HEK293T (cell line): ENCODE data around the gene CDH13.

Source experiments
- CTCF ChIA-PET: fragments of 350-600 bp; formaldehyde crosslinking; extraction: SDS; loops from one replicate; lab custom pipeline; 2021; ENCODE audit warnings: antibody characterized with exemption, inconsistent platforms; lab: Yijun Ruan, JAX
- POLR2A ChIA-PET: fragments of 350-600 bp; formaldehyde crosslinking; extraction: SDS; loops from one replicate; lab custom pipeline; 2020; ENCODE audit warnings: antibody characterized with exemption, inconsistent platforms; lab: Yijun Ruan, JAX
- DNase-seq: peaks from one replicate; pipeline ENCODE4 v3.0.0; 2012; ENCODE audit warnings: mixed read lengths; ENCODE audit errors: extremely low spot score
- ARNT ChIP-seq: fragments of 450-650 bp; IDR thresholded peaks from 2 replicates; pipeline ENCODE4 v1.6.1; 2017; ENCODE audit warnings: mild to moderate bottlenecking
- BHLHE40 ChIP-seq: fragments of 450-650 bp; IDR thresholded peaks from 2 replicates; pipeline ENCODE4 v1.6.1; 2016; ENCODE audit warnings: mild to moderate bottlenecking, moderate library complexity, borderline replicate concordance
- CTBP1 ChIP-seq: fragments of 450-650 bp; IDR thresholded peaks from 2 replicates; pipeline ENCODE4 v1.6.1; 2016; ENCODE audit warnings: borderline replicate concordance
- ELF4 ChIP-seq: fragments of 450-650 bp; IDR thresholded peaks from 2 replicates; pipeline ENCODE4 v1.6.1; 2017; ENCODE audit warnings: antibody characterized with exemption
- FOXA1 ChIP-seq: fragments of 450-650 bp; IDR thresholded peaks from 2 replicates; pipeline ENCODE4 v1.6.1; 2016; ENCODE audit warnings: mild to moderate bottlenecking
- FOXK2 ChIP-seq: fragments of 450-650 bp; IDR thresholded peaks from 2 replicates; pipeline ENCODE4 v1.6.1; 2016; ENCODE audit warnings: mild to moderate bottlenecking
- FOXM1 ChIP-seq: fragments of 450-650 bp; IDR thresholded peaks from 2 replicates; pipeline ENCODE4 v1.6.1; 2017; ENCODE audit warnings: mild to moderate bottlenecking, borderline replicate concordance
- HDGF ChIP-seq: fragments of 450-650 bp; IDR thresholded peaks from 2 replicates; pipeline ENCODE4 v1.6.1; 2017; ENCODE audit warnings: antibody characterized with exemption, borderline replicate concordance
- L3MBTL2 ChIP-seq: fragments of 450-650 bp; conservative IDR thresholded peaks from 2 replicates; pipeline ENCODE4 v1.6.1; 2016; ENCODE audit warnings: mild to moderate bottlenecking
- LEF1 ChIP-seq: fragments of 450-650 bp; IDR thresholded peaks from 2 replicates; pipeline ENCODE4 v1.6.1; 2017; ENCODE audit warnings: mild to moderate bottlenecking, borderline replicate concordance
- NFRKB ChIP-seq: fragments of 450-650 bp; IDR thresholded peaks from 2 replicates; pipeline ENCODE4 v1.6.1; 2016; ENCODE audit warnings: mild to moderate bottlenecking, moderate library complexity
- PKNOX1 ChIP-seq: fragments of 450-650 bp; IDR thresholded peaks from 2 replicates; pipeline ENCODE4 v1.6.1; 2016
- SP1 ChIP-seq: fragments of 450-650 bp; IDR thresholded peaks from 2 replicates; pipeline ENCODE4 v1.6.1; 2017
- SUZ12 ChIP-seq: fragments of 450-650 bp; IDR thresholded peaks from 2 replicates; pipeline ENCODE4 v1.6.1; 2016; ENCODE audit warnings: mild to moderate bottlenecking
- TARDBP ChIP-seq: fragments of 450-650 bp; IDR thresholded peaks from 2 replicates; pipeline ENCODE4 v1.6.1; 2016
- ZNF384 ChIP-seq: fragments of 450-650 bp; IDR thresholded peaks from 2 replicates; pipeline ENCODE4 v1.6.1; 2016

Gene CDH13

DNA sequence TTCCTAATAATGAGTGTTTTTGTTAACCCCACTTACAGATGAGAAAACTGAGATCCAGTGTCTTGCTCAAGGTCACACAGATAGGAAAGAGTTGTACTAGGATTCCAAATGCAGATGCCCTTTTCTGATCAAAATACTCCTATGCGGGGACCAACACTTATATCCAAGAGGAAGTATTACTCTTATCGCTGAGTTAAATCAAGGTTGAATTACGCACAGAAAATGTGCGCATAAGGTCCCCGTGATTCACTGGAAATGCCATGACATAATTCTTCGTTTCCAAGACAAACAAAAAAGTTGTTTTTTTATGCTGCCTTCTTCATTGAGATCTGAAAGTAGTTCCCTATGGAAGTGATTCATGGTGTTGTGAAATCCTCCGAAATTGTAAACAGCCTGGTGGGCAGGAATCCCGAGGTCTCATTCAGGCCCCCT, 717.2 kb downstream of the CDH13 start:
- CTCF ChIA-PET, result no interaction called here

DNA sequence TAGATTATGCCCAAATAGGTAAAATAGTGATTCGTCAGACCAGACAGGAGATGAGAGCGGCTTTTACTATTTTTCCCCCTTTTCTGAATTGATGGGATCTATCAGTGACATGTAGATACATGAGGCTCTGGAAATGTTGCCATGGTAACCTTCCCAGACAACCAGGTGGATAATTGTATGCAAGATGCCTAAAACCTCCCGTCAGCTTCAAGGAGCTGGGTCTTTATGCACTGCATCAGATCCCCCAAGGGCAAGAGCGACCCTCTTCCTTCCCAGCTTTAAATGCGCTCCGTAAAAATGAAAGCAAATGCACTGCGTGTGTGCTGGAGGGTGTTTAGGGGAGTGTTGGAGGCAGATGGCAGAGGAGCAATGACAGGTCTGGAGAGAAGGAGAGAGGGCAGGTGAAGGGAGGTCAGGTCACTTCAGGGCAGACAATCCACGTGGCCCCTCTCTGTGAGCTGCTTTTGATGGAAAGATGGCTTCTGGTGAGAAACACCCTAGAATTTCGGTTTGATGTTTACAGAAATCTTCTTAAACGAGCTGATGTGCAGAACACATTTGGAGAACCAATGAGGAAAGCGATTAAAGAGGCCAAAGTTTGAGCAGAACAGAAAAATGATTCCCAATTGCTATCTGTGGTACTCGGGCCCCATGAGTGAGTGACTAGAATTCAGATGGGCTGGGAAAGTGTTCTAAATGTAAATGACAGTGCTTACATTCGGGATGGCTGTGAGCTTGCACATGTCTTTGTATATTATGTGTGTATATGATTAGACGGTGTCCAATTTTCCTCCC, 719.3 kb downstream of the CDH13 start:
- DNase-seq, result no peak
- CTCF ChIA-PET, result interaction anchor here (0.9 kb wide), 1 partner anchor 42 kb away, joined by 3 read pairs; no protein-coding TSS in a partner anchor
- no peak for TF ChIP-seq FOXA1
- TF ChIP-seq HDGF, result no peak
- TF ChIP-seq ZNF384, result no peak
- no peak for TF ChIP-seq BHLHE40
- TF ChIP-seq LEF1, result no peak
- TF ChIP-seq FOXK2, result no peak
- no peak for TF ChIP-seq SP1
- TF ChIP-seq SUZ12, result no peak
- TF ChIP-seq L3MBTL2, result no peak
- no peak for TF ChIP-seq FOXM1
- no peak for TF ChIP-seq CTBP1
- no peak for TF ChIP-seq NFRKB
- TF ChIP-seq ARNT, result no peak
- no peak for TF ChIP-seq PKNOX1
- TF ChIP-seq ELF4, result no peak
- no peak for TF ChIP-seq TARDBP
- POLR2A ChIA-PET, result no interaction called here

More for the DNA sequence above, 717.2 kb downstream of the CDH13 start:
- DNase-seq, result no peak
- TF ChIP-seq SUZ12 (no peak), FOXA1 (no peak)
- POLR2A ChIA-PET, result no interaction called here

- TF ChIP-seq SP1, result no peak
- no peak for TF ChIP-seq ARNT
- no peak for TF ChIP-seq BHLHE40
- no peak for TF ChIP-seq FOXA1
- no peak for TF ChIP-seq FOXM1
- no peak for TF ChIP-seq ELF4
- no peak for TF ChIP-seq PKNOX1
- no peak for TF ChIP-seq HDGF
- TF ChIP-seq NFRKB, result no peak
- no peak for TF ChIP-seq TARDBP
- no peak for TF ChIP-seq SUZ12
- no peak for TF ChIP-seq CTBP1
- no peak for TF ChIP-seq L3MBTL2
- no peak for TF ChIP-seq FOXK2
- no peak for TF ChIP-seq LEF1
- TF ChIP-seq ZNF384, result no peak
- ChIA-PET CTCF (no interaction called here), POLR2A (no interaction called here)
- DNase-seq, result no peak
These were observed 722.2 kb downstream of the CDH13 start for GRCh38 chr16:83348991-83349390.

- CTCF ChIA-PET, result no interaction called here
- TF ChIP-seq ELF4, result no peak
- no peak for TF ChIP-seq L3MBTL2
- POLR2A ChIA-PET, result no interaction called here
- DNase-seq, result no peak
These were observed 723.7 kb downstream of the CDH13 start for GRCh38 chr16:83350481-83350880.

GRCh38 chr16:83351846-83352245, 725.1 kb downstream of the CDH13 start:
- no peak for DNase-seq
- POLR2A ChIA-PET, result no interaction called here
- no peak for TF ChIP-seq FOXK2
- CTCF ChIA-PET, result no interaction called here

- ChIA-PET POLR2A (no interaction called here), CTCF (no interaction called here)
- TF ChIP-seq FOXA1 (no peak), FOXM1 (no peak), PKNOX1 (no peak), FOXK2 (no peak), SUZ12 (no peak), ARNT (no peak), HDGF (no peak), ZNF384 (no peak), CTBP1 (no peak), TARDBP (no peak)
These were observed 726.5 kb downstream of the CDH13 start for GRCh38 chr16:83353241-83353640.

GRCh38 chr16:83354015-83354414, 727.2 kb downstream of the CDH13 start:
- no peak for TF ChIP-seq FOXK2
- no peak for TF ChIP-seq SUZ12
- TF ChIP-seq L3MBTL2, result no peak
- TF ChIP-seq BHLHE40, result no peak
- TF ChIP-seq NFRKB, result no peak
- no peak for TF ChIP-seq CTBP1
- TF ChIP-seq HDGF, result no peak
- TF ChIP-seq SP1, result no peak
- TF ChIP-seq FOXA1, result no peak
- no peak for TF ChIP-seq ZNF384
- no peak for TF ChIP-seq LEF1
- no peak for TF ChIP-seq ARNT
- TF ChIP-seq TARDBP, result no peak
- no peak for TF ChIP-seq PKNOX1
- TF ChIP-seq ELF4, result no peak
- TF ChIP-seq FOXM1, result no peak
- DNase-seq, result no peak
- CTCF ChIA-PET, result no interaction called here
- POLR2A ChIA-PET, result no interaction called here

More at GRCh38 chr16:83353241-83353640, 726.5 kb downstream of the CDH13 start:
- DNase-seq, result no peak
